Prostate gland (tissue), 2 donors: ENCODE data around the gene SUN5.

Source experiments
- CTCF ChIP-seq, 4 experiments: fragments of 200-600 bp in 2 of 4; fragments of 450-650 bp in 2 of 4; sonication (generic) in 2 of 4; IDR thresholded peaks; 1 replicate in 3 of 4; 2 replicates in 1 of 4; pipeline ENCODE4 v1.5.1; 2016 to 2019; ENCODE audit warnings: antibody characterized with exemption in 4 of 4, mild to moderate bottlenecking in 2 of 4, moderate library complexity in 2 of 4
- POLR2A ChIP-seq: fragments of 450-650 bp; IDR thresholded peaks from one replicate; pipeline ENCODE4 v1.6.1; 2016; ENCODE audit warnings: antibody characterized with exemption, mild to moderate bottlenecking

- TF ChIP-seq CTCF (IDR thresholded peaks at IDR 0.05) (no peak), POLR2A (no peak)
These were observed 11.7 kb upstream of the SUN5 start for GRCh38 chr20:33015700-33016580.
